GM13976 (cell line): ENCODE measurements around the gene EDC3.

Experiments used
- DNase-seq: peaks from one replicate; pipeline ENCODE4 v3.0.0; 2012; ENCODE audit warnings: low spot score
- in situ Hi-C: fragments of 300-500 bp; cut with MboI; formaldehyde crosslinking; loops from one replicate; pipeline ENCODE4 v1.12.0; 2022; ENCODE audit warnings: low sequenced_read_pairs, mixed read lengths, inconsistent platforms; ENCODE audit not compliant: unreplicated experiment
- TF ChIP-seq, protein P1 (sequence below): IDR thresholded peaks from 2 replicates; pipeline ENCODE4 v1.5.1; 2012; ENCODE audit warnings: borderline replicate concordance, mild to moderate bottlenecking; ENCODE audit not compliant: insufficient read depth; ENCODE audit errors: extremely low read depth, missing control alignments, control extremely low read depth

The EDC3 gene

DNA sequence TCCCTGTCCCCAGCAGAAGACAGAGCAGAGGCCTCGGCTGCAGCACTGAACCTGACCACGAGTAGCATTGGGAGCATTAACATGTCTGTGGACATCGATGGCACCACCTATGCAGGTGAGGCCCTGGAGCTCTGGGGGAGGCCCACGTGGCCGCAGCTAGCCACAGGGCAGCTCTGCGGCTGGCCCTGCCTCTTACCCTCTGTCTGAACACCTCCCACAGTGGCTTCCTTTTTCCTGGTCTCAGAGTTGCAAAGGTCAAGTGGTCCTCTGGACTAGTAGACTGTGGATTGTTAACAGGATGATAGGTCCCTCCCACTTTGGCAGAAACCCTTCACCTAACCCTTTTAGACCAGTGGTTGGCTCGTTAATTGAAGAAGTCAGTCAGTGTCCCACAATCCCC is 102.7 kb downstream of the EDC3 start:
- in situ Hi-C loops: no loop called here
- no peak for DNase-seq
- TF ChIP-seq, protein P1, sequence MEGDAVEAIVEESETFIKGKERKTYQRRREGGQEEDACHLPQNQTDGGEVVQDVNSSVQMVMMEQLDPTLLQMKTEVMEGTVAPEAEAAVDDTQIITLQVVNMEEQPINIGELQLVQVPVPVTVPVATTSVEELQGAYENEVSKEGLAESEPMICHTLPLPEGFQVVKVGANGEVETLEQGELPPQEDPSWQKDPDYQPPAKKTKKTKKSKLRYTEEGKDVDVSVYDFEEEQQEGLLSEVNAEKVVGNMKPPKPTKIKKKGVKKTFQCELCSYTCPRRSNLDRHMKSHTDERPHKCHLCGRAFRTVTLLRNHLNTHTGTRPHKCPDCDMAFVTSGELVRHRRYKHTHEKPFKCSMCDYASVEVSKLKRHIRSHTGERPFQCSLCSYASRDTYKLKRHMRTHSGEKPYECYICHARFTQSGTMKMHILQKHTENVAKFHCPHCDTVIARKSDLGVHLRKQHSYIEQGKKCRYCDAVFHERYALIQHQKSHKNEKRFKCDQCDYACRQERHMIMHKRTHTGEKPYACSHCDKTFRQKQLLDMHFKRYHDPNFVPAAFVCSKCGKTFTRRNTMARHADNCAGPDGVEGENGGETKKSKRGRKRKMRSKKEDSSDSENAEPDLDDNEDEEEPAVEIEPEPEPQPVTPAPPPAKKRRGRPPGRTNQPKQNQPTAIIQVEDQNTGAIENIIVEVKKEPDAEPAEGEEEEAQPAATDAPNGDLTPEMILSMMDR: no peak

DNA sequence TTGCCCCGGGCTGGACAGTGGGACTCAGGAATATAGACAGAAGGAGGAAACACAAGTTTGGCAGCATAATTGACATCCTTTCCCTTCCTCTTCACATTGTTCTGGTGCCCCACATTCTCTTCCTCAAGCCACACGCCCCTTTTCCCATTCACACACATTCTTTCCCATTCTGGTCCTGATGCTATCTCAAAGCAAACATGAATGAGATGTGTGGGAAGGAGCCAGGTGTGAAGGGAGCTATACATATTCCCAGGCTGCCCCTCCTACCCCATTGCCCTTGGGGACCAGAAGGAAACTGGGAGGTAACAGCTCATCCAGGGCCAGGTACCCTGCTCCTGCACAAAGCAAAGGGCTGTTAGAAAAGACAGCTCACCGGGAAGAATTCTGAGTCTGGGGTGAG is 103.6 kb downstream of the EDC3 start:
- TF ChIP-seq, protein P1: no peak
- DNase-seq: no peak
- in situ Hi-C loops: no loop called here

DNA sequence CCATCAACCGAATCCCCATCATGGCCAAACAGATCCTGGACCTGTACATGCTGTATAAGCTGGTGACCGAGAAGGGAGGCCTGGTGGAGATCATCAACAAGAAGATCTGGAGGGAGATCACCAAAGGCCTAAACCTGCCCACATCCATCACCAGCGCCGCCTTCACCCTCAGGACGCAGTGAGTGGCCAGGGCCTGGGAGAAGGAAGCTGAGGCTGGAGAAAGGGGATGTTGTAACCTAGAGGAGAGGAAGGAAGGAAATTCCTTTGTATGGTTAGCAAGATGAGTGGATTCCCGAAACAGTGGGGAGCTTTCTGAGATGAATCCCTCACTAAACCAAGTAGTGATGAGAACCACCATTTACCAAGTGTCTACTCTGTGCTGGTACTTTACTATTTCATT is 106.0 kb downstream of the EDC3 start:
- DNase-seq: no peak
- in situ Hi-C loops: no loop called here
- TF ChIP-seq, protein P1: no peak

DNA sequence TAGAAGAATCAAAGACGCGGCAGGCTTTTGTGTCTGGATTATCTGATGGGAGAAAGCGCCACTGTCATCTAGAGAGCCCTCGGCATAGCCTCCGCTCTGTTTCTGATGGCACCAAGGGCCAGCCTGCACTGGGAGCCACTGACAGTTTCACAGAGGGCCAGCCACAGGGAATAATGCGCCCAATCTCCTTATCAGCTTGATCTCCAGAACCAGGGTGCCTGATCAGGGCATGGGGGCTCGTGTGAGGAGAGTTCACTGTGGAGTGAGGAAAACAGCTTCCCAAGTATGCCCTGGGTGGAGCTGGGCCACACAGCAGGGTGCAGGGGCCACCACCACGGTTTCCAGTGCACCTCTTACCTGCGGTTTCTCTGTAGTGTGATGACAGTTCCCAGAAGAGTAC is 110.0 kb downstream of the EDC3 start:
- in situ Hi-C loops: no loop called here
- TF ChIP-seq, protein P1: no peak
- DNase-seq: no peak

DNA sequence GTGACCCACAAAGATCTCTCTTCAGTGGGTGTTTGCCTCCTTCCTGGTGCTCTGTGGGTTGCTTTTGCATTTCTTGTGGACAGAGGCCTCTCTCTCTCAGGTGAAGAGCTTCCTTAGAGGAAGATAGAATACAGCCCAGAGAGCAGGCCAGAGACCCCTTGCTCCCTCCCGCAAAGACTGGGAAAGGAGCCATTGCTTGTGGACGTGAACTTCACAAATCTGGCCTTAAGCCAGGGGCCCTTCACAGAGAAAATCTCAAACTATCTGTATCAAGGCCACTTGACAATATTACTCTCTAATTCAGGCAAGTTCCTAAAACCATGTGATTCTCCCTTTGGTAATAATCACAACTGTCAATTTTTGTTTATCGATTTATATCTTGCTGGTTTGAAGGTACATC is 110.6 kb downstream of the EDC3 start:
- in situ Hi-C loops: no loop called here
- no peak for DNase-seq
- TF ChIP-seq, protein P1: no peak

DNA sequence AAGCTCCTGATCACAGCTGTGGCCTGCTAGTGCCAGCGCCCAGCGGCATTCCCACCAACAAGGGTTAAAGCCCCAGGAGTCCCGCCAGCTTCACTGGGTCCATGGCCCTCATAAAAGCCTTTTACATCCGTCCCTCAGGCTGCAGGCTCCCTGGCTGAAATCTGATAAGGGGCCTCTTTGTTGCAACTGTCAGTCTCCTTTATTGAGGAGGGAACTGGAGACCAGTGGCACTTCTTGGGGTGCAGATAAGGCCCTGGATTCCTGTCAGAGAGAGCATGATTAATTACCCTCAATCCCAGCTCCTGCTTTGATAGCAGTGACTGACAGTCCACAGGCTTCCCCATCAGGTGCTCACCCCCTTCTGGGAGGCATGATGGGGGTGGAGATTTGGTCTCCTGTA is 111.0 kb downstream of the EDC3 start:
- in situ Hi-C loops: no loop called here
- TF ChIP-seq, protein P1: no peak
- DNase-seq: no peak

DNA sequence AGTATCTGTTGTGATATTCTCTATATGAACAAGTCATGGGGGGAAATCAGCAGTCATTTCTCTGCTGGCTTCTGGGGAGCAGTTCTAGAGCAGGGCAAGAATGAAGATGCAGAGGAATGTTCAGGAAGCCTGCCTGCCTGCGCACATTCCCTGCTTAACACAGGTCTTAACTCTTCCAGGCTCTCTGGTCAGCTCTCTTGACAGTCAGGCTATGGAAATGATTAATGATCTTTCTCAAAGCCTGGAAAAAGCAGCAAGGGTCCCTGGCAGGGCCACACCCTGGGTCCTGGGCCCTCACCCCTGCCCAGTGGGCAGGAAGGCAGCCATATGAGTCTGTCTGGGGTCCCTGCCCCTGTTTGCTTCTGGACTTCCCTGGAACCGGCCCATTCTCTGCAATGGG is 111.6 kb downstream of the EDC3 start:
- DNase-seq: no peak
- in situ Hi-C loops: no loop called here
- TF ChIP-seq, protein P1: no peak
